ENCODE measurements around the gene MAPK4.

DNA sequence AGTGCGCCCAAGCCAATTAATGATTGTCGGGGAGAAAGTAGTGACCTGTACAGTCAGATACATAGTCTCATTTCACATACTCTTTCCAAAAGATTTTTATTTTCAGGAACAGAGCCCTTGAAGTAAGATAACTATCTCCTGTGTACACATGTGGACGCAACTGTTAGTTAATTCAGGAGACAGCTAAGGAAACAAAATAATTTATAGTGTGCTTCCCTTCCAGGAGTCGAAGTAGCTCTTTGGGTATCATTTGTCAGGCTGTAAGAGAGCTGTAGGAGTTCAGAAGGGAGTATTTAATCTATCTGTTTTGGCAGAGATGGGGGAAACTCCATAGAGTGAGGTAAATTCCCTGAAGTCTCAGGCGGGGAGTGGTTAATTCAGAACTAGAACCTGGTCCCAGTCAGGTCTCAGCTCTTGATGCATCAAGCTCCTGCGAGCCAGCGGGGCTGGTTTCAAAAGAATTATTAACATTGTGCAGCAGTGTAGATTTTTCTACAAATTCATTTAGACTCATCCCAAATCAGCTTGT is 63.0 kb downstream of the MAPK4 start:
- TF ChIP-seq CTCF (IDR thresholded peaks at IDR 0.05; ENCODE audit: borderline replicate concordance, extremely low read depth, low read length, poor library complexity, severe bottlenecking) = no peak
- no peak for TF ChIP-seq EZH2 (IDR thresholded peaks at IDR 0.05; ENCODE audit: borderline replicate concordance, low read depth, low read length, severe bottlenecking)

Measured in DND-41 (cell line).